Neuronal stem cell (in vitro differentiated cells): ENCODE data around the gene BBLN.

Source experiments
- DNase-seq: peaks from one replicate; pipeline ENCODE4 v3.0.0-alpha.2; 2013; ENCODE audit warnings: low spot score
- H2AFZ ChIP-seq: one replicate; pipeline ENCODE4 v1.6.1; 2013; ENCODE audit warnings: mild to moderate bottlenecking, low read length, inconsistent platforms
- H2AK5ac ChIP-seq: 2 replicates; pipeline ENCODE4 v1.6.1; 2013; ENCODE audit warnings: low read depth, mild to moderate bottlenecking, inconsistent platforms, low read length, moderate library complexity, mixed read lengths
- H2BK120ac ChIP-seq: 2 replicates; pipeline ENCODE4 v1.6.1; 2013; ENCODE audit warnings: low read depth, mild to moderate bottlenecking, inconsistent platforms, low read length, moderate library complexity, mixed read lengths
- H2BK12ac ChIP-seq: one replicate; pipeline ENCODE4 v1.6.1; 2013; ENCODE audit warnings: low read length, inconsistent platforms
- H2BK15ac ChIP-seq: 2 replicates; pipeline ENCODE4 v1.6.1; 2013; ENCODE audit warnings: mild to moderate bottlenecking, low read length, inconsistent platforms, mixed read lengths
- H2BK5ac ChIP-seq: one replicate; pipeline ENCODE4 v1.6.1; 2013; ENCODE audit warnings: inconsistent platforms, mild to moderate bottlenecking, low read length, moderate library complexity
- H3K14ac ChIP-seq: one replicate; pipeline ENCODE4 v1.6.1; 2013; ENCODE audit warnings: low read length, inconsistent platforms
- H3K18ac ChIP-seq: 2 replicates; pipeline ENCODE4 v1.6.1; 2013; ENCODE audit warnings: low read length, inconsistent platforms
- H3K23ac ChIP-seq: 2 replicates; pipeline ENCODE4 v1.6.1; 2013; ENCODE audit warnings: low read depth, mild to moderate bottlenecking, mixed read lengths, low read length, inconsistent platforms; ENCODE audit not compliant: poor library complexity
- H3K27ac ChIP-seq: replicated peaks from 3 replicates; pipeline ENCODE4 v1.5.1; 2013; ENCODE audit warnings: low read length, inconsistent platforms
- H3K27me3 ChIP-seq, 3 experiments: 2 replicates each; pipeline ENCODE4 v1.6.1; 2013; ENCODE audit warnings: low read length in 3 of 3, mild to moderate bottlenecking in 2 of 3, inconsistent platforms in 1 of 3, low read depth in 1 of 3, mixed read lengths in 1 of 3, moderate library complexity in 1 of 3; ENCODE audit not compliant: control insufficient read depth in 3 of 3, insufficient read depth in 3 of 3
- H3K36me3 ChIP-seq, 2 donors: replicated peaks in 1 of 2; 2 replicates each; pipeline ENCODE4 v1.6.1; 2013; ENCODE audit warnings: low read length in 2 of 2; ENCODE audit not compliant: control insufficient read depth in 2 of 2, insufficient read depth in 2 of 2
- H3K4ac ChIP-seq: 2 replicates; pipeline ENCODE4 v1.6.1; 2013; ENCODE audit warnings: inconsistent platforms, mild to moderate bottlenecking, low read length, moderate library complexity
- H3K4me1 ChIP-seq, 2 donors: 1 replicate in 1 of 2; 2 replicates in 1 of 2; pipeline ENCODE4 v1.6.1; 2013; ENCODE audit warnings: low read length in 2 of 2, low read depth in 1 of 2; ENCODE audit not compliant: control insufficient read depth in 2 of 2, insufficient read depth in 1 of 2
- H3K4me2 ChIP-seq: one replicate; pipeline ENCODE4 v1.6.1; 2013; ENCODE audit warnings: mild to moderate bottlenecking, low read length, inconsistent platforms; ENCODE audit not compliant: insufficient read depth, poor library complexity, severe bottlenecking
- H3K4me3 ChIP-seq, 2 donors: 2 replicates each; pipeline ENCODE4 v1.5.1; 2013; ENCODE audit warnings: low read length in 2 of 2, mild to moderate bottlenecking in 2 of 2, inconsistent platforms in 1 of 2, moderate library complexity in 1 of 2
- H3K79me1 ChIP-seq: one replicate; pipeline ENCODE4 v1.6.1; 2013; ENCODE audit warnings: low read depth, mild to moderate bottlenecking, inconsistent platforms, low read length, moderate library complexity
- H3K9ac ChIP-seq: one replicate; pipeline ENCODE4 v1.6.1; 2013; ENCODE audit warnings: mild to moderate bottlenecking, low read depth, low read length, inconsistent platforms; ENCODE audit not compliant: poor library complexity
- H3K9me3 ChIP-seq, 2 donors: replicated peaks in 1 of 2; 2 replicates each; pipeline versions ENCODE3 to v1.6.1; 2013; ENCODE audit warnings: low read length in 2 of 2, mild to moderate bottlenecking in 2 of 2, inconsistent platforms in 1 of 2, low read depth in 1 of 2, mixed read lengths in 1 of 2, moderate library complexity in 1 of 2; ENCODE audit not compliant: control insufficient read depth in 2 of 2, insufficient read depth in 1 of 2
- H4K8ac ChIP-seq: one replicate; pipeline ENCODE4 v1.6.1; 2013; ENCODE audit warnings: low read depth, mild to moderate bottlenecking, inconsistent platforms, low read length, moderate library complexity
- H4K91ac ChIP-seq: one replicate; pipeline ENCODE4 v1.6.1; 2013; ENCODE audit warnings: low read length, low read depth, mild to moderate bottlenecking, inconsistent platforms; ENCODE audit not compliant: poor library complexity
- WGBS, 2 donors: extraction: QIAGEN DNeasy Blood & Tissue Kit; methylation state at CpG; one replicate each; pipeline ENCODE4 v1.1.7; 2013; ENCODE audit warnings: missing lambda C conversion rate in 2 of 2, mixed read lengths in 1 of 2; ENCODE audit not compliant: insufficient read length in 2 of 2, insufficient replicate concordance in 1 of 2; ENCODE audit errors: extremely low coverage in 2 of 2; 5-methylcytosine and 5-hydroxymethylcytosine counted together

BBLN gene

DNA sequence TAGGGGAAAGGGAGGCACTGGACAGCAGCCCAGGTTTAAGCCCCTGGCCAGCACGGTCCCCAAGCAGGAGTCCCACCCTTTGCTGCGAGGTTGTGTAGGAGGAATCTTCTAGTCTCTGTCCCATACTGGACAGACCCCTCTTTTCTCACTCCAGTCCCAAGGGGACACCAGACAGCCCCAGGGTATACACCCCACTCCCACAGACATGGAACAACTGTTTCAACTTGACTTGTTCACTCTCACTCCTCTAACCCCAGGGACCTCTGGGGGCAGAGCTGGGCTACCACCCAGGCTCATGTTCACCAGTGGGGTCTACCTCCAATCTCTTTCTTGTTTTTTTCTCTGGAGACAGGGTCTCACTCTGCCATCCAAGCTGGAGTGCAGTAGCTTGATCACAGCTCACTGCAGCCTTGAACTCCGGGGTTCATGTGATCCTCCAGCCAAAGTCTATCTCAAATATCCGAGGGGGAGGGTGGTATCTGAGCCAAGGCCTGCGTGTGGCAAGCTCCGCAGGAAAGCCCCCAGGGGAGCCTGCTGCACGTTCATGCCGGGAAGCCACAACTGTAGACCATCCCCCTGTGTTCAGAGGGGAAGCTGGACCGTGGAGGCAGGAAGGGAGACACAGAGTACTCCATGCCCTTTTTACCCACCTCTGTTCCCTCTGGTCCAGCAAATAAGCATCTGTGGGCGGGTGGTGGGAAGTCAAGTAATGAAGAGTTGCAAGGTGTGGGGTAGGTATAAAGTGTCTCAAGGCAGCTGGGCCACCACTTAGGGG, 34.3 kb upstream of the BBLN start:
- no peak for DNase-seq
- Histone ChIP-seq H2AFZ (no peak overlapping the region), H2BK12ac (no peak overlapping the region), H3K23ac (peak overlapping the region; percentile 55), H3K27ac (no peak overlapping the region), H3K9me3 (peaks cover 7% of the 10 kb centered on the region in 2 donors), H3K4ac (no peak overlapping the region), H3K9ac (no peak overlapping the region), H3K36me3 (peaks cover 20 to 46% of the 10 kb centered on the region in 2 donors), H3K4me2 (no peak overlapping the region), H2AK5ac (peak overlapping the region; percentile 27), H3K14ac (no peak overlapping the region), H3K79me1 (peaks cover 11% of the 10 kb centered on the region), H4K8ac (no peak overlapping the region), H3K27me3 (peaks cover 0 to 6% (median 0%) of the 10 kb centered on the region in 3 experiments), H3K4me1 (peaks cover 5 to 13% of the 10 kb centered on the region in 2 donors), H2BK120ac (no peak overlapping the region), H3K4me3 (peak overlapping the region; percentile 5 to 20), H3K18ac (no peak overlapping the region), H2BK5ac (no peak overlapping the region), H2BK15ac (no peak overlapping the region), H4K91ac (no peak overlapping the region)
- WGBS, 2 donors = no CpG with 5 or more reads among the region's 10 CpGs

DNA sequence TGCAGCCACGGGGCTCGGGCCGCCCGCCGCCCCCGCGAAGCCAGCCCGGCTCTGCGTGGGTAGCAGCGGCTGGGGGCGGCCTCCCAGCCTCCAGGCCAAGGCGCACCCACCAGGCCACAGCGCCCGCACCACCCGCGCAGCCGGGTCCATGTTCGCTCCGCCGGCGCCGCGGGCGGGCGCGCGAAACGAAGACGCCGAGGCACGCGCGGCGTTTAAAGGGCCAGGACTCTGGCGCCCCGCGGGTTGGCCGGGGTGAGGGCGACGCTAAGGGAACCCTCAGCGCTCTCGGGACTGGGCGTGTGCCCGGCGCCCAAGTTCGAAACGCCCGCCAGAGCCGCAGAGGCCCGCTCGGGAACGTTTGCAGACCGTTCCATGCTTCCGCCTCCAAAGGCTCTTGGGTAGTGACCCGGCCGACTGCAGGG, 32.5 kb upstream of the BBLN start, which contains the start of gene PTGES2:
TSS of gene PTGES2 (minus strand) at position 162 of the 422 bp plus-strand sequence. CDS start at position 150, 12 bp downstream.
- DNase-seq = peak; percentile 76
- H3K4me3 ChIP-seq = peak within 1 kb of the TSS; percentile 90 to 100
- peak within 1 kb of the TSS; percentile 96 for H2BK15ac ChIP-seq
- H3K36me3 ChIP-seq = peaks cover 13 to 30% of the 10 kb centered on the region in 2 donors
- peak within 1 kb of the TSS; percentile 100 for H2AFZ ChIP-seq
- H3K23ac ChIP-seq = peak within 1 kb of the TSS; percentile 95
- no CpG with 5 or more reads among the region's 56 CpGs for WGBS, 2 donors
- peak within 1 kb of the TSS; percentile 97 for H3K9ac ChIP-seq
- H4K8ac ChIP-seq = peak within 1 kb of the TSS; percentile 87
- peak within 1 kb of the TSS; percentile 84 for H2BK12ac ChIP-seq
- peak within 1 kb of the TSS; percentile 91 for H3K4me2 ChIP-seq
- peaks cover 5 to 20% of the 10 kb centered on the region in 2 donors for H3K4me1 ChIP-seq
- H3K27me3 ChIP-seq = peaks cover 0 to 6% (median 0%) of the 10 kb centered on the region in 3 experiments
- peak within 1 kb of the TSS; percentile 37 for H3K4ac ChIP-seq
- H3K27ac ChIP-seq = peak within 1 kb of the TSS; percentile 85
- H4K91ac ChIP-seq = no peak within 1 kb of the TSS
- peak within 1 kb of the TSS; percentile 72 for H2BK120ac ChIP-seq
- peaks cover 7% of the 10 kb centered on the region in 2 donors for H3K9me3 ChIP-seq
- H3K18ac ChIP-seq = peak within 1 kb of the TSS; percentile 99
- H3K14ac ChIP-seq = peak within 1 kb of the TSS; percentile 99
- H2BK5ac ChIP-seq = peak within 1 kb of the TSS; percentile 98
- H3K79me1 ChIP-seq = peaks cover 11% of the 10 kb centered on the region
- peak within 1 kb of the TSS; percentile 92 for H2AK5ac ChIP-seq

DNA sequence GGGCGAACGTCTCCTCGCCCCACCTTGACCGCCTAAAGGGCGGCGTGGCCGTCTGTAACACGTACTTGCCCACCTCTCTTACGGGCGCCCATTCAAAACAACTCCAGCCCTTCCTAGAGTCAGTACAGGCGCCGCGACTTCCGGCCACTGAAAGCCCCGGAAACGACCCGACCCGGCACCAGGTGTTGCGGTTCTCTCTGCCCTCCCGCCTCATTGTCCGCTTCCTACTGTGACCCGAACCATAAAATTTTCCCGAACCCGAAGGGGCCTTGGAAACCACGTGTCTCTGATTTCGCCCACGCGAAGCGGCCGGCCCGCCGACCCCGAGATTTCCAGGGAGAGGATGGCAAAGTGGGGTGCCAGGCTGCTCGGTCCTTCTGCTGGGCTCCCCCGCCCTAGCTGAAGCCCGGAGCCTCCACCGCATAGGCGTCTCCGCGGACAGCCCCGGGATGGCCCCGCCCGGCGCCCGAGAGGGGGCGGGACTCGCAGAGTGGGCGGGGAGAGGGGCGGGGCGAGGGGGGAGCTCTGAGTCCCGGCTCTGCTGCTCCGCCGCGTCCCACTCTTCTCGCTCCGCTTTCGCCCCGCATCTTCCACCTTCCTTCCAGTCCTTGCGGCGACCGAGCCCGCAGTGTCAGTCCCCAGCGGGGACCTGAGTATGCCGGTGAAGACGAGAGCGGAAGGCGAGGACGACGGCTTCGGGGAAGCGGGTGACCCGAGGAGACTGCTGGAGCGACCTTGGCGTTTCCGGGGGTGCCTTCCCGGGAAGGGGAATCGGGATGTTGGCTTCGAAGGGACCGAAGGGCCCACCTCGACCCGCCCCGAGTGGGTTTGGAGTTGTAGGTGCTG, 31.9 kb upstream of the BBLN start:
- Histone ChIP-seq H2BK12ac (peak overlapping the region; percentile 84), H3K4me3 (peak overlapping the region; percentile 90 to 100), H3K36me3 (peaks cover 10 to 23% of the 10 kb centered on the region in 2 donors), H3K18ac (peak overlapping the region; percentile 99), H3K4ac (peak overlapping the region; percentile 37), H3K79me1 (peaks cover 9% of the 10 kb centered on the region), H3K4me2 (peak overlapping the region; percentile 91), H2AFZ (peak overlapping the region; percentile 100), H3K23ac (peak overlapping the region; percentile 95), H2AK5ac (peak overlapping the region; percentile 92), H2BK15ac (peak overlapping the region; percentile 96), H4K8ac (no peak overlapping the region), H2BK120ac (peak overlapping the region; percentile 72), H3K27ac (peak overlapping the region; percentile 85), H4K91ac (no peak overlapping the region), H2BK5ac (peak overlapping the region; percentile 98), H3K14ac (peak overlapping the region; percentile 99), H3K9me3 (peaks cover 7% of the 10 kb centered on the region in 2 donors), H3K9ac (peak overlapping the region; percentile 96), H3K4me1 (peaks cover 5 to 22% of the 10 kb centered on the region in 2 donors), H3K27me3 (peaks cover 0 to 6% (median 0%) of the 10 kb centered on the region in 3 experiments)
- DNase-seq = peak; percentile 91
- WGBS, 2 donors = no CpG with 5 or more reads among the region's 82 CpGs
